ENCODE measurements around the gene ACP4.
A peak's percentile ranks its signal among the peaks of the same experiment; 100 is the strongest.
"Not testable (repeated sequence)": the region's sequence is repeated elsewhere in the genome, so short reads cannot be mapped to it uniquely, and the experiment has no call there.

The ACP4 gene

GRCh38 chr19:50772912-50773311 lies 17.3 kb upstream of the ACP4 start:
- H3K27ac ChIP-seq, H3K4me3 ChIP-seq: not testable (repeated sequence)

- not testable (repeated sequence) for H3K4me3 ChIP-seq
Measured at GRCh38 chr19:50773454-50773853, 16.8 kb upstream of the ACP4 start.

GRCh38 chr19:50776131-50776530 lies 14.1 kb upstream of the ACP4 start:
- H3K4me3 ChIP-seq = no peak overlapping the region
- no peak overlapping the region for H3K27ac ChIP-seq

More at GRCh38 chr19:50773454-50773853, 16.8 kb upstream of the ACP4 start:
- not testable (repeated sequence) for H3K27ac ChIP-seq

GRCh38 chr19:50777261-50777660 lies 13.0 kb upstream of the ACP4 start:
- Histone ChIP-seq H3K27ac (no peak overlapping the region), H3K4me3 (no peak overlapping the region)

- Histone ChIP-seq H3K4me3 (no peak overlapping the region), H3K27ac (peak overlapping the region in 1 of 21 experiments; percentile 5)
Measured at GRCh38 chr19:50777830-50778303, 12.3 kb upstream of the ACP4 start.

GRCh38 chr19:50778906-50779430 lies 11.2 kb upstream of the ACP4 start:
- no peak overlapping the region for H3K27ac ChIP-seq
- no peak overlapping the region for H3K4me3 ChIP-seq

- H3K4me3 ChIP-seq = no peak overlapping the region
- peak overlapping the region in 1 of 21 experiments; percentile 9 for H3K27ac ChIP-seq
Measured at GRCh38 chr19:50779504-50780457, 10.4 kb upstream of the ACP4 start.

GRCh38 chr19:50780753-50781435 lies 9.3 kb upstream of the ACP4 start:
- no peak overlapping the region for H3K4me3 ChIP-seq

GRCh38 chr19:50783848-50784152 lies 6.4 kb upstream of the ACP4 start:
- H3K27ac ChIP-seq, H3K4me3 ChIP-seq: not testable (repeated sequence)

More at GRCh38 chr19:50780753-50781435, 9.3 kb upstream of the ACP4 start:
- H3K27ac ChIP-seq = peak overlapping the region in 1 of 21 experiments; percentile 9

- no peak overlapping the region for H3K4me3 ChIP-seq
- no peak overlapping the region for H3K27ac ChIP-seq
Measured at GRCh38 chr19:50784710-50785109, 5.5 kb upstream of the ACP4 start.

- H3K27ac ChIP-seq = no peak overlapping the region
- H3K4me3 ChIP-seq = no peak overlapping the region
Measured at GRCh38 chr19:50785329-50785728, 4.9 kb upstream of the ACP4 start.

GRCh38 chr19:50790922-50791467 lies 780 bp downstream of the ACP4 start:
- Histone ChIP-seq H3K27ac (no peak overlapping the region), H3K4me3 (no peak overlapping the region)

GRCh38 chr19:50791594-50792271 lies 1.5 kb downstream of the ACP4 start:
- no peak overlapping the region for H3K4me3 ChIP-seq
- no peak overlapping the region for H3K27ac ChIP-seq

- H3K4me3 ChIP-seq = no peak overlapping the region
- no peak overlapping the region for H3K27ac ChIP-seq
Measured at GRCh38 chr19:50792272-50793250, 2.3 kb downstream of the ACP4 start.

GRCh38 chr19:50793558-50794065 lies 3.4 kb downstream of the ACP4 start:
- Histone ChIP-seq H3K27ac (no peak overlapping the region), H3K4me3 (no peak overlapping the region)

GRCh38 chr19:50794074-50794875 lies 4.1 kb downstream of the ACP4 start:
- H3K4me3 ChIP-seq = no peak overlapping the region
- H3K27ac ChIP-seq = no peak overlapping the region

GRCh38 chr19:50794876-50795663 lies 4.9 kb downstream of the ACP4 start:
- Histone ChIP-seq H3K4me3 (no peak overlapping the region), H3K27ac (no peak overlapping the region)

All from skin epidermis (tissue), 12 donors.